ENCODE measurements around the gene B9D1.

The B9D1 gene

DNA sequence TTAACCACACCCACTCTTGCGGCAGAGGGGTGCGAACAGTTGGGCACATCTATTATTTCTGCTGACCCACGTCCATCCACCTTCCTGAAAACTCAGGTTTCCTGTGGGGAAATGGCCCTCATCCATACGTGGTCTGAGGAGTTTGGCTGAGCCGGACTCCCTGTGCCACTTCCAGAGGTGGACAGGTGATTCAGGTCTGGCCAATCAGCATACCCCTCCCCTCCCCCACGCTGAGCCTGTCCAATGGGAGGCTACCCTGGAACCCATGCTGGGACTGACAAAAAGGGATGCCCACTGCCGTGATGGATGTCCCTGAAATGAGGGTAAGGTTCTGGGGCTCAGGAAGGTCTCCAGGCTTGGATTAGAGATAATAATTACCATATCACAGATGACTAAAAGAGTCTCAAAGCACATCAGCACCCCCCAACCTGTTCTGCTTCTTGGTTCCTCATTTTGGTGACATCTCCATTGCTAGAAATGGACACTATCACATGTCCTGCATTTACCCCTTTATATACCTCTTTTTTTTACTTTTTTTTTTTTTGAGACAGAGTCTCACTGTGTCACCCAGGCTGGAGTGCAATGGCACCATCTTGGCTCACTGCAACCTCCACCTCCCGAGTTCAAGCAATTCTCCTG is 10.5 kb upstream of the B9D1 start:
- DNase-seq (ENCODE audit: low read depth, low spot score) = no peak
- TF ChIP-seq, protein P1, sequence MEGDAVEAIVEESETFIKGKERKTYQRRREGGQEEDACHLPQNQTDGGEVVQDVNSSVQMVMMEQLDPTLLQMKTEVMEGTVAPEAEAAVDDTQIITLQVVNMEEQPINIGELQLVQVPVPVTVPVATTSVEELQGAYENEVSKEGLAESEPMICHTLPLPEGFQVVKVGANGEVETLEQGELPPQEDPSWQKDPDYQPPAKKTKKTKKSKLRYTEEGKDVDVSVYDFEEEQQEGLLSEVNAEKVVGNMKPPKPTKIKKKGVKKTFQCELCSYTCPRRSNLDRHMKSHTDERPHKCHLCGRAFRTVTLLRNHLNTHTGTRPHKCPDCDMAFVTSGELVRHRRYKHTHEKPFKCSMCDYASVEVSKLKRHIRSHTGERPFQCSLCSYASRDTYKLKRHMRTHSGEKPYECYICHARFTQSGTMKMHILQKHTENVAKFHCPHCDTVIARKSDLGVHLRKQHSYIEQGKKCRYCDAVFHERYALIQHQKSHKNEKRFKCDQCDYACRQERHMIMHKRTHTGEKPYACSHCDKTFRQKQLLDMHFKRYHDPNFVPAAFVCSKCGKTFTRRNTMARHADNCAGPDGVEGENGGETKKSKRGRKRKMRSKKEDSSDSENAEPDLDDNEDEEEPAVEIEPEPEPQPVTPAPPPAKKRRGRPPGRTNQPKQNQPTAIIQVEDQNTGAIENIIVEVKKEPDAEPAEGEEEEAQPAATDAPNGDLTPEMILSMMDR (IDR thresholded peaks at IDR 0.05; ENCODE audit: insufficient read depth, low read length, missing control alignments) = no peak
- no peak overlapping the region for H3K4me3 ChIP-seq (ENCODE audit: low read depth, low read length)
- POLR2A ChIA-PET = no interaction called here
- CTCF ChIA-PET = interaction anchor here (1.1 to 1.9 kb wide), 4 partner anchors 10 to 394 kb away, joined by 4 to 22 read pairs (median 6); partner anchors contain the start of gene B9D1

GRCh38 chr17:19372439-19372838 is 9.9 kb upstream of the B9D1 start:
- TF ChIP-seq, protein P1 (IDR thresholded peaks at IDR 0.05; ENCODE audit: insufficient read depth, low read length, missing control alignments) = no peak
- CTCF ChIA-PET = interaction anchor here (1.1 to 1.9 kb wide), 3 partner anchors 9 to 394 kb away, joined by 4 to 7 read pairs (median 4); partner anchors contain the start of gene B9D1

GRCh38 chr17:19372011-19372370 is 9.5 kb upstream of the B9D1 start:
- TF ChIP-seq, protein P1 (IDR thresholded peaks at IDR 0.05; ENCODE audit: insufficient read depth, low read length, missing control alignments) = no peak
- H3K4me3 ChIP-seq (ENCODE audit: low read depth, low read length) = no peak overlapping the region
- no peak for DNase-seq (ENCODE audit: low read depth, low spot score)
- POLR2A ChIA-PET = no interaction called here
- CTCF ChIA-PET = interaction anchor here (1.1 to 1.9 kb wide), 3 partner anchors 9 to 395 kb away, joined by 4 to 7 read pairs (median 4); partner anchors contain the start of gene B9D1

More at GRCh38 chr17:19372439-19372838, 9.9 kb upstream of the B9D1 start:
- POLR2A ChIA-PET = no interaction called here
- no peak overlapping the region for H3K4me3 ChIP-seq (ENCODE audit: low read depth, low read length)
- no peak for DNase-seq (ENCODE audit: low read depth, low spot score)

DNA sequence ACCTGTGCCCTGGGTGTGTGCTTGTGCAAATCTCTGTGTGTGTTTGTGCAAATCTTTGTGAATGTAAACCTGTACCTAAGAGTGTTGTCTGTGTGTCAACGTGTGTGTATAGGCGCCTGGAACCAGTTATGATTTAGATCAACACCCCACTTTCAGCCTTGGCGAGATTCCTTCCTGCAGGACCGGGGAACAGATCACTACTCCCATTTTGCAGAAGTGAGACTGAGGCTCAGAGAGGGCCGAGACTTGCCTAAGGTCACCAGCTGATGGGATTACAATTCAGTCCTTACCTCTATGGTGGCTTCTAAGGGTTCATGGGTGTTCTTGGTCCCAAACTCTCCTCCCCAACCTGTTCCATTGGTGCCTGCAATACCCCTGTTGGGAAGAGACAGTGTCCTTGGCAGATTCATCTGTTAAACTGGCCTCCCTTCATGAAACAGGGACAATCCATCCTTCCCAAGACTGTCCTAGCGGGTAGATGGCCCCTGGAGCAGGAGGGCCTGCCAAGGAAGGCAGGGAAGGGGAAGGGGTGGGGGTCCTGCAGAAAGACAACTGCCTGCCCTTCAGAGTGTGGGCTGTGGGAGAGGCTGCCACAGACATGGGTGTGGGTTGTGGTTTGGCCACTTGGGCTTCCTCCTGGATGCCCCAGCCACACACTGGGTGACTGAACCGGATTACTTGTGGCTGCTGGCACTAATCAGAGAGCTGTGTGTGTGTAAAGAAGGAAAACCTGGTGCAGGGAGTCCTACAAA is 8.9 kb upstream of the B9D1 start:
- ChIA-PET CTCF (interaction anchor here (0.7 to 2.8 kb wide), 6 partner anchors 8 to 395 kb away, joined by 3 to 15 read pairs (median 4); partner anchors contain the start of gene B9D1), POLR2A (no interaction called here)
- no peak overlapping the region for H3K4me3 ChIP-seq (ENCODE audit: low read depth, low read length)
- no peak for DNase-seq (ENCODE audit: low read depth, low spot score)
- TF ChIP-seq, protein P1 (IDR thresholded peaks at IDR 0.05; ENCODE audit: insufficient read depth, low read length, missing control alignments) = no peak

DNA sequence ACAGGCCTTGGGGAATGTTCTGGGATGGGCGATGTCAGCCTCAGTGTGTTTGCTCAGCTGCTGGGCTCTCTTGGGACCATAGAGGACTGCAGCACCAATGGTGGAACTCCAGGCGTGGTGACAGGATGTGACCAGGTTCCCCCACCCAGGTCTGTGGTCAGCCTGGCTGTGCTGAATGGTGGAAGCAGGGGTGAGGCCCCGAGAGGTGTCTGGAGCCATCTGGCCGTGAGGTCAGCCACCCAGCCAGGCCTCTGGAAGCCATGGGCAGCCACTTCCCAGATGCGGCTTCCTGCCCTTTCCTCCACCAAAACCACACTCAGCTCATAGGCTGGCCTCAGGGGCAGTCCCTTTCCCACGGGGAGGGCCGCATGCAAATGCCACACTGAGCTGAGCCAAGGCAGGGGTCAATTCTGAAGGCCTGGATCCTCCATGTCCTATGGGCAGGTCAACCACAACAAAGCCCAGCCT is 8.0 kb upstream of the B9D1 start:
- H3K4me3 ChIP-seq (ENCODE audit: low read depth, low read length) = no peak overlapping the region
- TF ChIP-seq, protein P1 (IDR thresholded peaks at IDR 0.05; ENCODE audit: insufficient read depth, low read length, missing control alignments) = no peak
- CTCF ChIA-PET = interaction anchor here (1.0 to 2.8 kb wide), 4 partner anchors 9 to 392 kb away, joined by 3 to 15 read pairs (median 5); no protein-coding TSS in a partner anchor
- POLR2A ChIA-PET = no interaction called here
- no peak for DNase-seq (ENCODE audit: low read depth, low spot score)
